GM20000 (cell line): ENCODE data around the gene FAM107B.

Experiments used
- DNase-seq: peaks from one replicate; pipeline ENCODE4 v3.0.0; 2012; ENCODE audit warnings: low spot score
- CTCF ChIP-seq: IDR thresholded peaks from 2 replicates; pipeline ENCODE4 v1.5.1; 2012; ENCODE audit warnings: mild to moderate bottlenecking, control low read depth; ENCODE audit errors: extremely low read depth, missing control alignments

Gene FAM107B

GRCh38 chr10:14751014-14751896, 23.4 kb downstream of the FAM107B start:
- TF ChIP-seq CTCF: no peak
- no peak for DNase-seq

- DNase-seq: no peak
- no peak for TF ChIP-seq CTCF
These were observed 25.5 kb downstream of the FAM107B start for GRCh38 chr10:14749070-14749809.

GRCh38 chr10:14748441-14748840, 26.3 kb downstream of the FAM107B start:
- TF ChIP-seq CTCF: no peak
- DNase-seq: no peak

- DNase-seq: peak; percentile 28
- no peak for TF ChIP-seq CTCF
These were observed 31.9 kb downstream of the FAM107B start for GRCh38 chr10:14742815-14743214.

- no peak for TF ChIP-seq CTCF
- DNase-seq: no peak
These were observed 32.3 kb downstream of the FAM107B start for GRCh38 chr10:14742382-14742781.

- DNase-seq: peak; percentile 60
- TF ChIP-seq CTCF: no peak
These were observed 33.9 kb downstream of the FAM107B start for GRCh38 chr10:14740684-14741247.
